ENCODE data around the gene HSPB2.
"Not testable (repeated sequence)": the region's sequence is repeated elsewhere in the genome, so short reads cannot be mapped to it uniquely, and the experiment has no call there.

The HSPB2 gene

DNA sequence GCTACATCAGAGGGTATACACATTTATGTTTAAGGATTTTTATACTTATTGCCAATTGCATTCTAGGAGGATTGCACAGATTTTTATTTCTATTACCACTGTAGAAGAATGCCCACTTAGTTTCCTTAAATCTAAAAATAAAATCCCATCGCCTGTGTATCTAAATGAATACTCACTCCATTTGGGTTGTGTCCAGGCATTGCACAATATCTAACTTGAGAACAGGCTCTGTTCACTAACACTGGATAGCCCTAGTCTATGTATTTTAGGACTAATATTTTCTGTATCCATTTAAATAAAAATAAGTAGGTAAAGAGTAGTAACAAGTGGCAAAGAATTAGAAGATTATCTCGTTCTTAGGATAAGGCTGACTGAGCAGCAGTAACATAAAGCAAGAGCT is 10.3 kb downstream of the HSPB2 start:
- Mint-ChIP-seq H3K4me3 (no peak overlapping the region), H3K36me3 (ENCODE audit: low read depth) (no peaks in the 10 kb centered on the region), H3K27ac (no peak overlapping the region), H3K9me3 (no peaks in the 10 kb centered on the region), H3K4me1 (ENCODE audit: low read depth) (peaks cover 9% of the 10 kb centered on the region), H3K27me3 (ENCODE audit: low read depth) (peaks cover 15% of the 10 kb centered on the region)

GRCh38 chr11:111923351-111923788 is 10.8 kb downstream of the HSPB2 start:
- no peak overlapping the region for H3K4me3 Mint-ChIP-seq
- H3K36me3 Mint-ChIP-seq (ENCODE audit: low read depth): no peaks in the 10 kb centered on the region
- H3K27ac Mint-ChIP-seq: no peak overlapping the region
- H3K9me3 Mint-ChIP-seq: no peaks in the 10 kb centered on the region
- H3K4me1 Mint-ChIP-seq (ENCODE audit: low read depth): peaks cover 9% of the 10 kb centered on the region
- H3K27me3 Mint-ChIP-seq (ENCODE audit: low read depth): peaks cover 15% of the 10 kb centered on the region

- Mint-ChIP-seq H3K4me1 (ENCODE audit: low read depth) (peaks cover 9% of the 10 kb centered on the region), H3K9me3 (no peaks in the 10 kb centered on the region), H3K36me3 (ENCODE audit: low read depth) (no peaks in the 10 kb centered on the region), H3K27me3 (ENCODE audit: low read depth) (peaks cover 15% of the 10 kb centered on the region), H3K27ac (no peak overlapping the region), H3K4me3 (no peak overlapping the region)
Observed at GRCh38 chr11:111923951-111924350, 11.4 kb downstream of the HSPB2 start.

- peak overlapping the region; percentile 63 for H3K27ac Mint-ChIP-seq
- H3K4me1 Mint-ChIP-seq (ENCODE audit: low read depth): peaks cover 9% of the 10 kb centered on the region
- H3K36me3 Mint-ChIP-seq (ENCODE audit: low read depth): no peaks in the 10 kb centered on the region
- peak overlapping the region; percentile 83 for H3K4me3 Mint-ChIP-seq
- H3K27me3 Mint-ChIP-seq (ENCODE audit: low read depth): peaks cover 12% of the 10 kb centered on the region
- H3K9me3 Mint-ChIP-seq: no peaks in the 10 kb centered on the region
Observed at GRCh38 chr11:111925953-111926352, 13.4 kb downstream of the HSPB2 start.

DNA sequence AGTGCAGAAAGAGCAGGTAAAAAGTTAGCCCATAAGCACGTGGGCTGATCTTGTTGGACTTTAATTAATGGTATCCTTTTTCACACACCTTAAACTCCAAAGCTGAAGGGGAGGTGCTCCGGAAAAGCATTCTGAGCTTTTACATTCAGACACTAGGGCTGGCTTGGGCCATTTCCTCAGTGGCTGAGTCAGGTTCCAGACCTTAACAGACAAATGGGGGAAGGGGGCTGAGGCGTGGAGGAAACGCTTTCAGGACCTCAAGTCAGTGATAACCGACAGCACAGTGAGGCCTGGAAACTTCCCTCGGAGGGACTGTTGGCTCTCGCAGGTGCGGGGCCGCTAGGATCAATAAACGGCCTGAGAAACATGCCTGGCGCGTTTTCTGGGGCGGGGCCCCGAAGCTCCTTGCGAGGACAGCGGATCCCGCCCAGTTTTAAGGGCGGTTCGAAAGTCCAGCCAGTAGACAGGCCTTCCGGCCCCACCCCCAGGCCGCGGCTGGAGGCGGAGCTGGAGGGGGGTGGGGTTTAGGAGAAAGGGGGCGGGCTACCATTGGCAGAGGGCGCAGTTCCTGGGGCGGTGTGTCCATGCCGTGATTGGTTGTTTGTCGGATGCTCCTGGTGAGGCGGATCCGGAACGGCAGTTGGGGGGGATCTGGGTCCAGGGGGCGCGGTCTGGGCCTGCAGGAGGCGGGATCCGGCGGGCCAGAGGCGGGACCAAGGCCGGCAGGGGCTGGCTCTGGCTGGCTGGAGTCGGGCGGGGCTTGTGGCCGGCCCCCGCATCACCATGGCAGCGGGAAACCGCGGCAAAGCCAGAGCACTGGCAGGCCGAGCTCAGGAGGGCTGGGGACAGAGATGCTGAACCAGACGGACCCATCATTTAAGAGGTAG is 14.2 kb downstream of the HSPB2 start:
- Mint-ChIP-seq H3K27me3 (ENCODE audit: low read depth) (peaks cover 6% of the 10 kb centered on the region), H3K36me3 (ENCODE audit: low read depth) (no peaks in the 10 kb centered on the region), H3K27ac (peak overlapping the region; percentile 82), H3K4me3 (peak overlapping the region; percentile 83), H3K9me3 (no peaks in the 10 kb centered on the region), H3K4me1 (ENCODE audit: low read depth) (peaks cover 9% of the 10 kb centered on the region)

- Mint-ChIP-seq H3K27me3 (ENCODE audit: low read depth) (no peaks in the 10 kb centered on the region), H3K4me1 (ENCODE audit: low read depth) (peaks cover 19% of the 10 kb centered on the region), H3K27ac (no peak overlapping the region), H3K9me3 (no peaks in the 10 kb centered on the region), H3K36me3 (ENCODE audit: low read depth) (no peaks in the 10 kb centered on the region), H3K4me3 (no peak overlapping the region)
Observed at GRCh38 chr11:111930472-111930871, 17.9 kb downstream of the HSPB2 start.

- Mint-ChIP-seq H3K27me3 (ENCODE audit: low read depth) (no peaks in the 10 kb centered on the region), H3K4me3 (peak overlapping the region; percentile 2), H3K27ac (peak overlapping the region; percentile 4), H3K36me3 (ENCODE audit: low read depth) (no peaks in the 10 kb centered on the region), H3K9me3 (no peaks in the 10 kb centered on the region), H3K4me1 (ENCODE audit: low read depth) (peaks cover 23% of the 10 kb centered on the region)
Observed at GRCh38 chr11:111932611-111932950, 20.0 kb downstream of the HSPB2 start.

DNA sequence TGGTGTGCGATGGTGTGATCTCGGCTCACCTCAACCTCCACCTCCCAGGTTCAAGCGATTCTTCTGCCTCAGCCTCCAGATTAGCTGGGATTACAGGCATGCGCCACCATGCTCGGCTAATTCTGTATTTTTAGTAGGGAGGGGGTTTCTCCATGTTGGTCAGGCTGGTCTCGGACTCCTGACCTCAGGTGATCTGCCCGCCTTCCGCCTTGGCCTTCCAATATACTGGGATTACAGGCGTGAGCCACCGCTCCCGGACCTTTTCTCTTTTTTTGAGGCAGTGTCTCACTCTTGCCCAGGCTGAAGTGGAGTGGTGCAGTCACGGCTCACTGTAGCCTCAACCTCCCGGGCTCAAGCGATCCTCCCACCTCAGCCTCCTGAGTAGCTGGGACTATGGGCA is 20.6 kb downstream of the HSPB2 start:
- H3K4me1 Mint-ChIP-seq (ENCODE audit: low read depth): peaks cover 29% of the 10 kb centered on the region
- not testable (repeated sequence) for H3K27ac Mint-ChIP-seq; H3K27me3 Mint-ChIP-seq (ENCODE audit: low read depth); H3K36me3 Mint-ChIP-seq (ENCODE audit: low read depth); H3K4me3 Mint-ChIP-seq; H3K9me3 Mint-ChIP-seq

- Mint-ChIP-seq H3K4me3 (no peak overlapping the region), H3K4me1 (ENCODE audit: low read depth) (peaks cover 36% of the 10 kb centered on the region), H3K9me3 (no peaks in the 10 kb centered on the region), H3K36me3 (ENCODE audit: low read depth) (no peaks in the 10 kb centered on the region), H3K27me3 (ENCODE audit: low read depth) (no peaks in the 10 kb centered on the region), H3K27ac (no peak overlapping the region)
Observed at GRCh38 chr11:111933872-111934271, 21.3 kb downstream of the HSPB2 start.

- H3K9me3 Mint-ChIP-seq: no peaks in the 10 kb centered on the region
- H3K36me3 Mint-ChIP-seq (ENCODE audit: low read depth): no peaks in the 10 kb centered on the region
- H3K4me3 Mint-ChIP-seq: no peak overlapping the region
- no peaks in the 10 kb centered on the region for H3K27me3 Mint-ChIP-seq (ENCODE audit: low read depth)
- H3K27ac Mint-ChIP-seq: no peak overlapping the region
- H3K4me1 Mint-ChIP-seq (ENCODE audit: low read depth): peaks cover 38% of the 10 kb centered on the region
Observed at GRCh38 chr11:111934306-111934705, 21.8 kb downstream of the HSPB2 start.

DNA sequence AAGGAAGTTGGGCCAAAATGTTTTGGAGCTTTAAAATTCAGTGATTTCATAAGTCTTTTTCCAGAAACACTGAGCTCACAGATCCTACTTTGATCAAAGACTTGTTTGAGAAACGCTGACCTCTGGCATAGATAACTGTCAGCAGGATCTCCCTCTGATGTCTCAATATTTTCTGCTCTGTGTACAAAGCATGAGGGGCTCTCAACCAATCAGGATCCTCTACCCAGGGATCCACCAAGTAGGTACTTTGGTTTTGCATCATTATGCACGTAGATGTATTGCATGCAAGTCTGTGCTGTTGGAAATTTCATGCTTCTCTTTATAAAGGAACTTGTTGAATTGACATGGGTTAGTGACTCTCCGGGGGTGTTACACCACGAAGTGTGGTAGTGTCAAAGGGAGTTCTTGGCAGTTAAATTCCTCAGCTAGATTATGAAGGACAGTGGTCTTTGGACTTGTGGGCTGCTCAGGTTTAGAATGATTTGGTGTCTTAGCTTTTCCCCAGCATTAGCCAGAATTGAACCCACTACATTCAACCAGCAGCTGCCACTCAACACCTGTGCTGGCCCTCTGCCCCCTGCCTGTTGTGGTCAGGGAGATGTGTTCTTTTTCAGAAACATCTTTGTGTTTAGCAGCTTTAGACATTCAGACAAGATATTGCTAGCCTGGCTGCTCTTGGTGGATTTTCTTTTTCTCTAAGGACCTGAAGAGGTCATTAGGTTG is 22.9 kb downstream of the HSPB2 start:
- Mint-ChIP-seq H3K27ac (peak overlapping the region; percentile 71), H3K36me3 (ENCODE audit: low read depth) (no peaks in the 10 kb centered on the region), H3K4me1 (ENCODE audit: low read depth) (peaks cover 41% of the 10 kb centered on the region), H3K9me3 (no peaks in the 10 kb centered on the region), H3K4me3 (peak overlapping the region; percentile 35), H3K27me3 (ENCODE audit: low read depth) (no peaks in the 10 kb centered on the region)

DNA sequence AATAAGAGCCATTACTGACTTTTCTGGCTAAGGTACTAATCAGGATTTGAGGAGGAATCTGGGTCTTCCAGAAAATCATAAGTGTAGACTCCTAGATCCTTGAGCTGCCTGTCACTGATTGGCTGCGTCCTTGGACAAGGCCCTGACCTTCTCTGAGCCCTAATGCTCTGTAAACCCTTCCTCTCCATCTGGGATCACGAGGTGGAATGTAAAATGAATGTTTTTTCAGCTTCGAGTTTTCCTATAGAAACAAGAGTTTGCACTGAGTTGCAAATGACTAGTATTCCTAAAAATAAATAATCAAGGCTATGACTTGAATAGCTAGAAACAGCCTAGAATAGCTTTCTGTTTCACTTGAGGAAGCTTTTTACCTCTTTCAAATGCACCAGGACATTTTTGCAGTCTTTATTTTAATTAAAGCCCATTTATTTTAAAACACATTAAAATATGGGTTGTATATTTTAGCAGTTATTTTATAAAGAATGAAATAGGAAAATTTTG is 23.6 kb downstream of the HSPB2 start:
- peak overlapping the region; percentile 71 for H3K27ac Mint-ChIP-seq
- H3K36me3 Mint-ChIP-seq (ENCODE audit: low read depth): no peaks in the 10 kb centered on the region
- H3K9me3 Mint-ChIP-seq: no peaks in the 10 kb centered on the region
- peaks cover 41% of the 10 kb centered on the region for H3K4me1 Mint-ChIP-seq (ENCODE audit: low read depth)
- peak overlapping the region; percentile 35 for H3K4me3 Mint-ChIP-seq
- H3K27me3 Mint-ChIP-seq (ENCODE audit: low read depth): no peaks in the 10 kb centered on the region

DNA sequence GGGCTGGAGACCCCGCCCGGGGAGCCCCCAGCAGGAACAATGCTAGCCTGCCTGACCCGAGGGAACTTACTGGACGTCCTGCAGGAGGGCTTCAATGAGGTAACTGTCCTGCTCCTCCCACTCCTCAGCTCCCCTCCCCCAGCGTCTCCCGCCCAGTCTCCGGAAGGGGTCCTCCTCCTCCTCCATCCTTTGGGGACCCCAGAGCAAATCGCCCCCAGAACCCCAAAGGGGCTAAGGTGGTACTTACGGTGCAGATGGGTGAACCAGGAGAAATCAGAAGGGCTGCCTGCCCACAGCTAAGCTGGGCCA is 24.9 kb downstream of the HSPB2 start:
- H3K4me1 Mint-ChIP-seq (ENCODE audit: low read depth): peaks cover 41% of the 10 kb centered on the region
- H3K4me3 Mint-ChIP-seq: peak overlapping the region; percentile 69
- H3K36me3 Mint-ChIP-seq (ENCODE audit: low read depth): no peaks in the 10 kb centered on the region
- peak overlapping the region; percentile 80 for H3K27ac Mint-ChIP-seq
- no peaks in the 10 kb centered on the region for H3K27me3 Mint-ChIP-seq (ENCODE audit: low read depth)
- H3K9me3 Mint-ChIP-seq: no peaks in the 10 kb centered on the region

- no peaks in the 10 kb centered on the region for H3K9me3 Mint-ChIP-seq
- no peaks in the 10 kb centered on the region for H3K27me3 Mint-ChIP-seq (ENCODE audit: low read depth)
- H3K4me3 Mint-ChIP-seq: peak overlapping the region; percentile 69
- peak overlapping the region; percentile 80 for H3K27ac Mint-ChIP-seq
- H3K4me1 Mint-ChIP-seq (ENCODE audit: low read depth): peaks cover 37% of the 10 kb centered on the region
- no peaks in the 10 kb centered on the region for H3K36me3 Mint-ChIP-seq (ENCODE audit: low read depth)
Observed at GRCh38 chr11:111937844-111938243, 25.3 kb downstream of the HSPB2 start.

- Mint-ChIP-seq H3K4me3 (peak overlapping the region; percentile 69), H3K9me3 (no peaks in the 10 kb centered on the region), H3K27me3 (ENCODE audit: low read depth) (no peaks in the 10 kb centered on the region), H3K4me1 (ENCODE audit: low read depth) (peaks cover 37% of the 10 kb centered on the region), H3K36me3 (ENCODE audit: low read depth) (no peaks in the 10 kb centered on the region), H3K27ac (peak overlapping the region; percentile 80)
Observed at GRCh38 chr11:111938687-111939160, 26.2 kb downstream of the HSPB2 start.
